ENCODE measurements around the gene CACNA1B.
"Not testable (repeated sequence)": the region's sequence is repeated elsewhere in the genome, so short reads cannot be mapped to it uniquely, and the experiment has no call there.

The CACNA1B gene

DNA sequence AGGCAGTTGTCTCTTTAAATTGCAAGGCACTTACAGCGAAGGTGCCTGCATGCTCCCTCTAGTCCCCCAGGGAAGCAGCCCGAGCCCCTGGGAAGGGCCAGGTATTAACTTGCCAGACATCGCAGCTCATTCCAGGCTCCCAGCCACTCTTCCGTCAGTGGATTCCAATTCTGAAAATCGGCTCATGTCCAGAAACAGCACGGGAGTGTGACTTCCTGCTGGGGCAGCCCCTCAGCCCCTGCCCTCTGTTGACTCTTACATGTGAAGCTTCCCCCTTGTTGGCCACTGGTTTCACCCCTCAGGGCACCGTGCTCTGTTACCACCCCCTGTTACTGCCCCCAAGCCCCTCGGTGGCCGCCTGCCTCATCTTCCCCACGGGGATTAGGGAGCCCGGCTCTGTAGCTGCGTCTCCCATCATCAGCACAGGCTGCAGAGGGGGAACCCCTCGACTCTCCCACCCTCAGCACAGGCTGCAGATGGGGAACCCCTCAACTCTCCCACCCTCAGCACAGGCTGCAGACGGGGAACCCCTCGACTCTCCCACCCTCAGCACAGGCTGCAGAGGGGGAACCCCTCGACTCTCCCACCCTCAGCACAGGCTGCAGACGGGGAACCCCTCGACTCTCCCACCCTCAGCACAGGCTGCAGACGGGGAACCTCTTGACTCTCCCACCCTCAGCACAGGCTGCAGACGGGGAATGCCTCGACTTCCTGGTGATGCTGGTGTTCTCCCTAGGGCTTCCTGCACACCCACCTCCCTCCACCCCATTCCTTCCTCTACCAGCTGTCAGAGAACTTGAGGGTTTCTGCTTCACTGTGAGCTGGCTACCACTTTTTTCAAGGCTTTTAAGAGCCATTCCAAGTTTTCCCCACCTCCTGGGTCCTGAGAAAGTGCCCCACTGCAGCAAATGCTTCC is 11.1 kb upstream of the CACNA1B start:
- DNase-seq (ENCODE audit: low read depth), result no peak

- no peak for DNase-seq (ENCODE audit: low read depth)
These were observed 7.2 kb upstream of the CACNA1B start for GRCh38 chr9:137870432-137870831.

DNA sequence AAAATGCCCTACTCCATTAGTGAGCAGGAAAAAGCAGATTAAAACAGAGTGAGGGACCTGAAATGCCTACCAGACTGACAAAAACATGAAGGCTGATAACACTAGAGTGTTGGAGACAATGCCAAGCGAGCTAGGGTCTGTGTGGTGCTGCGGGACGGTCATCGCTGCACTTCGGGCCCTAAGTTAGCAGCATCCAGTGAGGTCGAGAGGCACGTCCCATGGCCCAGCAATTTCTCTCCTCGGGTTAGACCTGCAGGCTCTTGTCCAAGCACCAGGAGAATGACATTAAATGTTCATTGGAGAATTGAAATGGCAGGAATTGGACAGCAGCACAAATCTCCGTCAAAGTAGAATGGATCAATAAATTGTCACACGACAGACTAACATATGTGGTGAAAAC is 5.3 kb upstream of the CACNA1B start:
- DNase-seq (ENCODE audit: low read depth), result no peak

DNA sequence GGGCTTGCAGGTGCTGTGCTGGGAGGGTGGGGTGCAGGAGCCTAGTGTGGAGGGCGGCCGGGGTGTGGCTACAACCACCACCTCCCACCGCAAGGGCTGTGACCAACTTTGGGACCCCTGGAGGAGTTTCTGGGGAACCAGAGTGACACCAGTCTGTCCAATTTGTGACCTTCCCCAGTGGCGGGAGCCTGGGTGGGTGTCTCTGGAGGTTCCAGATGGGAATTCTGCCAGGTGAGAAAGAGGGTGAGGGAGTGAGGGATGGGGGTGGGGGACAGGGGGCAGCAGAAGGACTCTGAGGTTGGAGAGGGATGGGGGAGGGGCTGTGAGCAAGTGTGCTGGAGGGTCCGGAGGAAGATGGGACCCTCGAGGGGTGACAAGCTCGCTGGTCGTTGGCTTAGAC is 4.2 kb upstream of the CACNA1B start:
- no peak for DNase-seq (ENCODE audit: low read depth)

DNA sequence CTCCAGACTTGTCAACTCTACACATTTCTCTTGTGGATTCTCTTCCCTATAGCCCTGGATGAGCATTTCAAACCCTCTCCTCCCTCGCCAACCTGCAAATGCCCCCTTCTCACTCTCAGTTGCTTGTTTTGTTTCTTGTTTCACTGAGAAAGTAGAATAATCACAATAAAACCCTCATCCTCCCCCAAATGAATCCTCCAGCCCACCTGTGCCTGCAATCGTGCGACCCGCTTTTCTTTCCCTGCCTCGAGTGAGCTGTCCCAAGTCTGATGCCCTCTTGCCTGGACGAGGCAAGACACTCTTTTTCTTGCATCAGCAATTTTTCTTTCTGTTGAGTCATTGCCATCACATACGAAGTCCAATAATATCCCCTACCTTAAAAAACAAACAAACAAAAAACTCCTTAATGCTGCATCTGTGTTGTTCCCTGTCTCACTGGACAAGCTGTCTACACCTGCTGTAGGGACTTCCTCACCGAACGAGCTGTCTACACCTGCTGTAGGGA is 3.7 kb upstream of the CACNA1B start:
- DNase-seq (ENCODE audit: low read depth), result no peak

DNA sequence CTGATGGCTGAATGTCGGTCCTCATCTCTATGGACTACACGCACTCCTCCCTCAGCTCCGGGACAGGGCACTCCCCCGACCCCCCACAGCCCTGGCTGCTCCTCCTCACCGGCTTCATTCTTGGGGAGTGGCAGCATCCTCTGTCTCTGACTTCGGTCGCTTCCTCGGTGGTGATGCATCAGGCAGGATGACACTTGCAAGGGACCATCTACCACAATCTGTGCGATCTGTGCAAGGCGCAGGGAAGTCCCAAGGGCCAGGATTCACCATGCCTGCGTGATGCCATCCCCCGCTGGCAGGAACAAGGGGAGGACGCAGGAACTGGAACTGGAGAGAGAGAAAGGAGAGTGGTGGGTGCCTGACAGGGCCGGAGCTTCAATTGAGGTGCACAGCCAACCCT is 2.2 kb upstream of the CACNA1B start:
- no peak for DNase-seq (ENCODE audit: low read depth)

DNA sequence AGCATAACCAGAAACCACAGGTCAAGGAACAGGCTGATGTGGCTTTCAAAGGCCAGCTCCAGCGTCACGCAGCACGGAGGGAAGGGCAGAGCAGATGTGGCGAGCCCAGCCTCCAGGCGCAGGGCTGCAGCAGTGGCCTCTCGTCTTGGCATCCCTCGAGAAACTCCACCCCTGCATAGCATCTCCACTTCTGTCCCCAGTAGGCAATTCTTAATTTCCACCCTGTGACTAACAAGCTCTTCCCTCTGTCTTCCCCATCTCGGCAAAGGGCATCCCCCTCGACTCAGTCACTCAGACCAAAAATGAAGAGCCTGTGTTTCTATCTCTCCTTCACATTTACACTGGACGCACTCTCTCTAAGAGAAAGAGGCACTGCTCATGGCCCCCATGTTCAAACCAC is 1.7 kb upstream of the CACNA1B start:
- DNase-seq (ENCODE audit: low read depth), result no peak

- DNase-seq (ENCODE audit: low read depth), result no peak
These were observed 1.3 kb upstream of the CACNA1B start for GRCh38 chr9:137876269-137876668.

- no peak for DNase-seq (ENCODE audit: low read depth)
These were observed 698 bp upstream of the CACNA1B start for GRCh38 chr9:137876781-137877386.

DNA sequence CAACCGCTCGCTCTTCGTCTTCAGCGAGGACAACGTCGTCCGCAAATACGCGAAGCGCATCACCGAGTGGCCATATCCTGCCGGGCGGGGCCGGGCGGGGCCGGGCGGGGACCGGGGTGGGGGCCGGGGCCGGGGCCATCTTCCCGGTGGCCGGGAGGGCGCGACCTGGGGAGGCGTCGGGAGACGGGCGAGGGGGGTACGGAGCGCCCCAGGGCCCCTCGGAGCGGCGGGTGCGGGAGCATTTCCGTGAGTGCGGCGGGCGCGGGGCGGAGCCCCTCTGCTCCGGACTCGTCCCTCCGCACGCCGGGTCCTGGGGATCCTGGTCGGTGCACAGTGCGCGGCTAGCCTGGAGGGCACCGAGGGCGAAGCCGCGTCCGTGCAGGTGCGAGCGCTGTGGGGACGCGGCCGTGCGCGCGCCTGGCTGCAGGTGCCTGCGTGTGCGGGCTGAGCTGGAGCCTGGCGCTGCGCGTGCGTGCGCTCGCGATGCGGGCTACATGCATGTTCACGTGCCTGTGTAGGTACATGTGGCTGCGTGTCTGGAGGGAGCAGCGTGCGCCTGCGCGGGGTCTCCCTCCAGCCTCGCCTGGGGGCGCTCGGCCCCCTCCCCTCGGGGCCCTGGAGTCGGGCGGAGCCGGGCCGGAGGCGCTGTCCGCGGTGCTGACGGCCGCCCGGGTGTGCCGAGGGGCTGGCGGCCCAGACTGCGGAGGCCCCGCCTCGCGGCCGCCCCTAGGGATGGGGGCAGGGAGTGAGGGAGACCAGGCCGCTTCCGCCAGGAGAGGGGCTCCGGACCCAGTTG is 762 bp downstream of the CACNA1B start:
- DNase-seq (ENCODE audit: low read depth), result peak; percentile 37

- DNase-seq (ENCODE audit: low read depth), result no peak
These were observed 1.5 kb downstream of the CACNA1B start for GRCh38 chr9:137879052-137879451.

- DNase-seq (ENCODE audit: low read depth), result no peak
These were observed 2.1 kb downstream of the CACNA1B start for GRCh38 chr9:137879566-137880150.

DNA sequence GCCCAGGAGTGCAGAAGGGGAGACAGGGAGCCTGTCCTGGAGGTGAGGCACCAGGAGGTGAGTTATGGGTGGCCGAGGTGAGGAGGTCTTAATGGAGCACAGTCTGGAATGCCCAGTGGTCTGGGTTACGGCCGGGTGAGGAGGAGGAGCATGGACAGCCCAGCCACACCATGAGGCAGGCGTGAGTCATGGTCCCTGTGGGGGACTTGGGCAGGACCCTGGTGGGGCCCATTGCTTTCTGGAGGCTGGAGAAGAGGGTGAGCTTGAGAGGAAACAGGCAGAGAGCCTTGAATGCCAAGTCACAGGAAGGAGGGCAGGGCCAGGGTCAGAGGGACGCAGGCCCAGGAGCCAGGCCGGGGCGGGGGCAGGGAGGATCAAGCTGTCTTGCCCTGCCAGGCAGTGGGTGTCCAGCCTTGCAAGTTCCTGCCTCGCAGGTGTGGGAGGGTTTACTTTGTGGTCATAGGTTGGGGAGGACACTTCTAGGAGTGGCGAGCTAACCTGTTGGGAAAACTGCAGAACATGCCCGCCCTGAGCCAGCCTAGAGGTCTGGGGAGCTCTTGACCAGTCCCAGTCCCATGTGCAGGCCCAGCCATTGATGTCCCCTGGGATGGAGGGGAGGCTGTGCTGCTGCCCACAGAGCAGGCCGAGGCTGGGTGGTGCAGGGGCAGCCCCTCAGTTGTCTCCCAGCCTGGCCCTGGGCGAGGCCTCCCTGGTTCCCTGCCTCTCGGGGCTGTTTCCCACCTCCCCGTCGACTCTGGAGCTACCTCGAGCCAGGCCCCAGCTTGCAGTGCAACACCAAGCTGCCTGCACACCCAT is 2.8 kb downstream of the CACNA1B start:
- no peak for DNase-seq (ENCODE audit: low read depth)

- DNase-seq (ENCODE audit: low read depth), result no peak
These were observed 3.5 kb downstream of the CACNA1B start for GRCh38 chr9:137880976-137881530.

GRCh38 chr9:137881591-137882505 is 4.3 kb downstream of the CACNA1B start:
- DNase-seq (ENCODE audit: low read depth), result no peak

- DNase-seq (ENCODE audit: low read depth), result no peak
These were observed 4.9 kb downstream of the CACNA1B start for GRCh38 chr9:137882506-137882821.

DNA sequence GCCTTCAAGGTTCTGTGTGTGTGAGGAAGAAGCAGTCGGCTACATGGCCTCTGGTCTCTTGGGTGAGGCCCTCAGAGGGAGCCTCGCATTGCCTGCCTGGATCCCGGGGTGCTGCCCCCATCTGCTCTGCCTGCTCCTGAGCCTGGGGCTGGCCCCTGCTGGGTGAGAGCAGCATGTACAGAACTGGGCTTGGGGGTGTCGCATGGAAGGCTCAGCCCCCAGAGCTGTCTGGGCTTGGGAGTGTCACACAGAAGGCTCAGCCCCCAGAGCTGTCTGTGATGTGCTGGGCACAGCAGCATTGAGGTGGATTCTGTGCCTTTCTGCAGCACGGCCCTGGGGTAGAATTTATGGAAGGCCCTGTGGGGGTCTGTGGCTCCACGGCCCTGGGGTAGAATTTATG is 6.4 kb downstream of the CACNA1B start:
- DNase-seq (ENCODE audit: low read depth), result not testable (repeated sequence)

DNA sequence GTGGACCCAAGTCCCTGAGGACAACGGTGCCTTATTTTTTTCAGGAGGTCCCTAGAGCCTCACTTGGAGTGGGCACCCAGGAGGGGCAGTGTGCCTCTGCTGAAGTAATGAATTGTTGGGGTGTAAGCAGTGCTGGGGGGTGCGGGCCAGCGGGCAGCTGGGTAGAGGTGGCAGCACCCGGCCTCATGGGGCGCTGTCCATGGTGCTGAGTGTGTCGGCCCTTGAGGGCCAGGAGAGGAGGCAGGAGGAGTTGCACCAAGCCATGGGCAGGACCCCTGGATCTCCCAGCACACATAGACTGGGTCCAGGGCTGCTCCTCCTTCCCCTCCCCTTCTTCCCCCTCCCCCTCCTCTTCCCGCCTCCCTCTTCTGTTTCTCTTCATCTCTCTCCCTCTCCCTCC is 7.0 kb downstream of the CACNA1B start:
- not testable (repeated sequence) for DNase-seq (ENCODE audit: low read depth)

DNA sequence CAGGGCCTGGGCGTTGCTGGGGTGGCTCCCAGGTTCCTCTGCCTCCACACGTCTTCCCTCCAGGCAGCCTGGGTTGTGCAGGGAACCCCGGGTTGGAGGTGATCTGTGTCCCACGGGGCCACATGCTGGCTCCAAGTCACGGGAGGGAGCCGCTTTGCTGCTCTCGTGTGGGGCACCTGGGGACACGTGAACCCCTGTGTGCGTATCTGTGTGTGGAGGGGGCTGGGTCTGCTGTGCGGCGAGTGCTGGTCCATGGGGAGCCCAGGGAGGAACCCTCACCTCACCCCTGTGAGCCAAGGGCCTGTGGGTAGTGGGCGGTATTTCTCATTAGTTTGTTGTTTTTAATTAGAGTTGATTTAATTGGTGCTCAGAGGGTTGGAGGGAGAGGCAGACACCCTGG is 7.5 kb downstream of the CACNA1B start:
- not testable (repeated sequence) for DNase-seq (ENCODE audit: low read depth)

DNA sequence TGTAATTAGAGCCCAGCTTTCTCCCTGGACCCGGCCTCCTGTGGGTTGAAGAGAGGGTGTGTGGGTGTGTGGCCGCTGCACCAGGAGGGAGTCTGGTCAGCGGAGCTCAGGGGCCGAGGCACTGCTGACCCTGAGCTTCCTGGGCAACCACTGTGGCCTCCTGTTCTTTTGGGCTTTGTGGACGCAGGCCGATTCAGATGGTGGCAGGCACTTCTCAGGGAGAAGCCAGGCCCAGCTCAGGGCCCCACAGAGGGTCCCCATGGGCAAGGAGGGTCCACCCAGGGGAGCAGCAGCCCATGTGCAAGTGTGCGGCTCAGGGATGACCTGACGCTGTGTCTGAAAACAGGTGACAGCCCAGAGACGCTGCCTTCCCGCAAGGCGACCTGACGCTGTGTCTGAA is 11.0 kb downstream of the CACNA1B start:
- DNase-seq (ENCODE audit: low read depth), result not testable (repeated sequence)

All from activated T-cell treated with anti-CD3 and anti-CD28 coated beads for 48 hours (primary cell).